ENCODE data around the gene NTRK1. TPM values are rescaled to one million over a fixed set of nuclear protein-coding genes. Genes with fewer than 3 reads are reported as not detected.

The NTRK1 gene
- total RNA-seq, 1 experiment from 2014 or later = not detected

DNA sequence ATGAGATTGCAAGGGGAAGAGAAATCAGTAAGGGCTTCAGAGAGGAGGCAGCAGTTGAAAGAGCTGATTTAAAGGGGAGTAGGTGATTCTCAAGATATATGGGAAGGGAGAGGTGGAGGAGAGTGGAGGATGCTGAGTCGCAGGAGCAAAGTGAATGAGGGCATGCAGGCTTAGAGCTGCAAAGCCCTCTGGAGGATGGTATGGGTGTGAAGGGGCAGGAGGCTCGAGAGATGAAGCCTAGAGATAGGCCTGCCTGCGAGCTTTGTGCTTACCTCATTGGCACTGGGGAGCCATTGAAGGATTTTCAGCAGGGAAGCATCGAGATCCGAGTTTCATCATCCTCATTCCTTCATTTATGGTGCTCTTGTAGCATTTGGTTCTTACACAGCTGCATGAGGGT, 28.2 kb upstream of the NTRK1 start:
- H3K9me3 ChIP-seq = no peaks in the 10 kb centered on the region
- no peak overlapping the region for H3K4me3 ChIP-seq
- H3K27me3 ChIP-seq = no peaks in the 10 kb centered on the region; the same call in 1 of the 2 replicates
- H3K36me3 ChIP-seq = no peaks in the 10 kb centered on the region
- DNase-seq = no peak

DNA sequence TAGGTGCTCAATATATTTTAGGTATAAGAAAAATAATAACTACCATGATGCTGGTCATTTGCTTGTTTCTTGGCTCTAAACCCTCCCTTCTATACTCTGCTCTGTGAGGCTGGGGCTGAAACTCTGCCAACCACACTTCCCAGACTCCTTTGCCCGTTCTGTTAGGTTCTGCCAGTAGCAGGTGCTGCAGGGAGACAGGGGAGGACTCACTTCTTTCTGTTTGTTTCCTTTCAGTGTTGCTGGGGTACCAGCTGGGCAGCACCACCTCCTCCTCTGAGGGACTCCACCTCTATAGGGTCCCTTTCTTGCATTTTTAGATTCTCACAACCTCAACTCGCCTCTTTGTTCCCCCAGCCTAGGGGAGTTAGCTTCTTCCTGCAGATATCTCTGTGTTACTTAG, 27.1 kb upstream of the NTRK1 start:
- Histone ChIP-seq H3K27me3 (no peaks in the 10 kb centered on the region; the same call in 1 of the 2 replicates), H3K36me3 (no peaks in the 10 kb centered on the region), H3K4me3 (no peak overlapping the region), H3K9me3 (no peaks in the 10 kb centered on the region)
- no peak for DNase-seq

GRCh38 chr1:156834322-156834721, 26.3 kb upstream of the NTRK1 start:
- H3K9me3 ChIP-seq = no peaks in the 10 kb centered on the region
- no peak overlapping the region for H3K4me3 ChIP-seq
- no peak for DNase-seq
- no peaks in the 10 kb centered on the region; the same call in 1 of the 2 replicates for H3K27me3 ChIP-seq
- H3K36me3 ChIP-seq = no peaks in the 10 kb centered on the region

DNA sequence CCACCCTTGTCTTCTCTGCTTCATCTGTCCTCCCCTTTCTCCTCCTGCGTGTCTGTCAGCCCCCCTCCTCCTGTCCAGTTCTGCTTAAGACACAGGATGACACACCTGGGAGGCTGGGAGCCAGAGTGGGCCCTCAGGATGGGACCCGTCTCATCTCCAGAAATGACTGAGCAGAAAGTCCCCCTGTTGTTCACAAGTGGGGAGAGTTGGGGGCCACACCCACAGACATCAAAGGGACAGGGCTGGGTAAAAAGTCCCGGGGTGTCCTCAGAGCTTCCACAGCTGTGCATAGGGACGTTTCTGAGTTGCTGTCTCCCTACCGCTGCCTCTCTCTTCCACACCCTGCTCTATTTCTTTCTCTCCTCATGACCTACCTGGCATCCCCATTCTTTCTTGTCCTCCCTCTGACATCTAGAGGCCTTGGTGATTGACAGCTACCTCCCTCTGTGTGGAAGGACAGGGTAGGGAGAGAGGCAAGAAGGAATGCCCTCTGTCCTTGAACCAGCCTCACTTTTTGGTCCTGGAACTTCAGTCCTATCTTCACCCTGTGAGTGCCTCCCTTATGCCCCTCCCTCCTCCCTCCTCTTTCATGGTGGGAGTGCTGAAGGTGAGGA, 24.5 kb upstream of the NTRK1 start:
- Histone ChIP-seq H3K27me3 (no peaks in the 10 kb centered on the region; the same call in 1 of the 2 replicates), H3K4me3 (no peak overlapping the region), H3K36me3 (no peaks in the 10 kb centered on the region), H3K9me3 (no peaks in the 10 kb centered on the region)
- DNase-seq = no peak

DNA sequence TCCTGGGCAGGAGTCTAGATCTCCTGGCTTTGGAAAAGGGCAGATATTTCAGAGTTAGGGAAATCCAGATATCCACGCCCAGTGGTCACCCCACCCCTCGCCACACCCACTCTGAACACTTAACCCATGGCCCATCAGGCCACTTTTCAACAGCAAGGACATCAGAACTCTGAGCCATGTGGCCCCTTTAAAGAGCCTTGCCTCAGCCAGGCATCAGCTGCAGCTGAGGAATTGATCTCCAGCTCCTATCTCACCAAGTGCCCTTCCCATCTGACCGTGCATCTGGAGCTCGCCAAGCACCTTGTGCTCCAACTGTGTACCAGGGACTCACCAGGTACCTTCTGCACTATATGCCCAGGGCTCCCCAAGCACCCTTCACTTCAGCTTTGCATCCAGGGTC, 23.8 kb upstream of the NTRK1 start:
- Histone ChIP-seq H3K4me3 (no peak overlapping the region), H3K9me3 (no peaks in the 10 kb centered on the region), H3K36me3 (no peaks in the 10 kb centered on the region), H3K27me3 (no peaks in the 10 kb centered on the region; the same call in 1 of the 2 replicates)
- no peak for DNase-seq

DNA sequence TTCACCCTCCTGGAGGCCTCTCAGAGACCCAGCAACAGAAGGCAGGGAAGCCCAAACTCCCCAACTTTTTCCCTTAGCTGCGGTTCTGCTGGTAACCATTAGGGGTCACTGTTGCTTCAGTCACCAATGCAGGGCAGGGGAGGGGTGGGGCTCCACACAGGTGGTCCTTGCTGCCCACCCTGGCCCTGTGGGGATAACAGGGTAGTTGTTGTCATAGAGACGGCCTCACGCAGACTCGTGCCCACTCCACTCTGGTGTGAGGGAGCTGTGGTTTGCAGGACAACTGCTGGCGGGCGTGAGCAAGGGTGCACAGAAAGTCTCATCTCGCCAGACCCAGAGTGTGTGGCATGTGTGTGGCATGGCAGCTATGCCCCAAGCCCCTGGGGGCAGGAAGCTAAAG, 21.7 kb upstream of the NTRK1 start:
- H3K27me3 ChIP-seq = no peaks in the 10 kb centered on the region; the same call in 1 of the 2 replicates
- DNase-seq = no peak

GRCh38 chr1:156839426-156840109, 21.1 kb upstream of the NTRK1 start:
- H3K27me3 ChIP-seq = no peaks in the 10 kb centered on the region; the same call in 1 of the 2 replicates
- no peaks in the 10 kb centered on the region for H3K9me3 ChIP-seq
- H3K36me3 ChIP-seq = no peaks in the 10 kb centered on the region
- no peak overlapping the region for H3K4me3 ChIP-seq
- no peak for DNase-seq

More for the DNA sequence above, 21.7 kb upstream of the NTRK1 start:
- Histone ChIP-seq H3K4me3 (no peak overlapping the region), H3K36me3 (no peaks in the 10 kb centered on the region), H3K9me3 (no peaks in the 10 kb centered on the region)

GRCh38 chr1:156840186-156840897, 20.3 kb upstream of the NTRK1 start:
- Histone ChIP-seq H3K4me3 (no peak overlapping the region), H3K9me3 (no peaks in the 10 kb centered on the region), H3K36me3 (no peaks in the 10 kb centered on the region), H3K27me3 (no peaks in the 10 kb centered on the region)
- DNase-seq = no peak

DNA sequence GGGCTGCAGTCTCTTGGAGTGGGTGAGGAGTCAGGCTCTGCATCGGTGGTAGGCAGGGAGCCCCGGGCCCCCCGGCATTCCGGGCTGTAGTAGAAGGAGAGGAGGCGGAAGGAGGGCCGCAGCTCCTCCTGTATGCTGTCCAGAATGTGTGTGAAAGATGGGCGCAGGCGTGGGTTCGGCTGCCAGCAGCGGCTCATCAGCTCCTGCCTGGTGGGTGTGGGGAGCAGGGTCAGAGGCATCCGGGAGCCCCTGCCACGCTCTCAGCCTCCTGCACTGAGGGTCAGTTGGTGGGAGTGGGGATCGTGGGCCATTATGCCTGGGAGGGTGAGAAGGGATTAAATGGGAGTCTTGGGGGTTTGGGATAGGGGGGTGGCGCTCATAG, 19.8 kb upstream of the NTRK1 start:
- H3K27me3 ChIP-seq = no peaks in the 10 kb centered on the region
- no peak for DNase-seq
- H3K36me3 ChIP-seq = no peaks in the 10 kb centered on the region
- no peak overlapping the region for H3K4me3 ChIP-seq
- no peaks in the 10 kb centered on the region for H3K9me3 ChIP-seq

DNA sequence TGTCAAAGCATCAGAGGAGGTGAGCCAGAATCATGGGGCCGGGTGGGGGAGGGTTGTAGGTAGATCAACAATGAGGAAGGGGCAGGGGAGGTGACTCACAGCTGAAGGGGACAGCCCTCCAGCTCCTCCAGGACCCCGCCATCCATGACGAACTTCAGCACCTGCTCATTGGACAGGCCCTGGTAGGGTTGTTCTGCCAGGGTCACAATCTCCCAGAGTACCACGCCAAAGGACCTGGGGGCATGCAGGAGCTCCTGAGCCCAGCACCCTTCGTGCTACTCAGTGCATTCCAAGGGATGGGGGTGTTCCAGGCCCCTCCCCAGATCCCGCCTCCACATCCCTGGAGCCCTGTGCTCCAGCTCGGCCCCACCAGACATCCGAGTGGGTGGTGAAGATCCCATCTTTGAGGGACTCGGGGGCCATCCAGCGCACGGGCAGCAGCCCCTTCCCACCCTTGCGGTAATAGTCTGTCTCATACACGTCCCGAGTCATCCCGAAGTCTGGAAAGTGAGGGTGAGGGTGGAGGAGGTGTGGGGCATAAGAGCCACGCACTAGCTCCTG, 19.3 kb upstream of the NTRK1 start:
- H3K36me3 ChIP-seq = no peaks in the 10 kb centered on the region
- DNase-seq = no peak
- no peak overlapping the region for H3K4me3 ChIP-seq
- H3K27me3 ChIP-seq = no peaks in the 10 kb centered on the region
- no peaks in the 10 kb centered on the region for H3K9me3 ChIP-seq

DNA sequence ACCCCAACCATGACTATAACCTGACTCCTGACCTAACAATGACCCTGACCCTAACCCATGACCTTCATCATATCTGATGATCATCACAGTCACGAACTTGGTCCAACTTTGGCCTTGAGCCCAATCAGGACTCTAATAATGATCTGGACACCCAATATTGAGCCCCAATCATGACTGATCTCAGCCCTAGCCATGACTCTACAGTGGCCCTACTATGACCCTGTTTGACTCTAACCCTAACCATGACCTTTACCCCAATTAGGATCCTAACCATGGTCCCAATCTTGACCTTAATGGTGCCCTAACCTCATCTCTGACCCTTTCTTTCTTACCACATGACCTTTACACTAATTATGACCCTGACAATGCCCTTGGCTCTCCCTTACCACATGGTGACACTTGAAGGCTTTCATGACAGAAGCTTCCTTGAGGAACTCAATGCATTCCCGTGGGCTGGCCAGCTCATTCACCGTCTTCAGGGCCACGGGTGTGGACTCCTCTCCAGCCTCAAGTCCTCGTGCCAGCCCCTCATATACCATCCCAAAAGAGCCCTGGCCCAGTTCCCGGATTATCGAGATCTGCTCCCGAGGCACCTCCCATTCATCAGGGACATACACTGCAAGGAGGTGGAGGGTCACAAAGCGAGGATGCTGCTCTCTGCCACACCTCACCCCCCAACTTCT, 17.9 kb upstream of the NTRK1 start:
- Histone ChIP-seq H3K27me3 (no peaks in the 10 kb centered on the region), H3K4me3 (no peak overlapping the region), H3K36me3 (no peaks in the 10 kb centered on the region), H3K9me3 (no peaks in the 10 kb centered on the region)
- DNase-seq = no peak

GRCh38 chr1:156844102-156844501, 16.6 kb upstream of the NTRK1 start:
- Histone ChIP-seq H3K9me3 (no peaks in the 10 kb centered on the region), H3K27me3 (no peaks in the 10 kb centered on the region), H3K36me3 (no peaks in the 10 kb centered on the region), H3K4me3 (no peak overlapping the region)
- no peak for DNase-seq

DNA sequence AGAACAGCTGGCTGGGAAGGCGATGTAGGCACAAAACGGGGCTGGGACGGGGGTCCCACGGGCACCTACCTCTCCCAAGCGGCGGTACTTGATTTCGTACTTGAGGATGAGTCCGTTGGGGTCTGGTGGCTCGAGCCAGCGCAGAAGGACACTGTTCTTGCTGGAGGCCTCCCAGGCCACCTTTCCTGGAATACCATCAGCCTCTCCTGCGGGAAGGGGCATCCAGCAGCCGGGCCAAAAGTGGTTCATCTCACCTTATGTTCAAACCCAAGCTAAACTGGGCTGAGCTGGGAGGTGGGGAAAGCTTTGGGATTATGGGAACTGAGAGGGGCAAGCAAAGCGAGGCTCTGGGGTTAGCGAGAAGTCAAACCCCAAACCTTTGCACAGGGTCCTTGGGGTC, 16.0 kb upstream of the NTRK1 start:
- Histone ChIP-seq H3K36me3 (no peaks in the 10 kb centered on the region), H3K9me3 (no peaks in the 10 kb centered on the region), H3K27me3 (no peaks in the 10 kb centered on the region), H3K4me3 (no peak overlapping the region)
- no peak for DNase-seq

DNA sequence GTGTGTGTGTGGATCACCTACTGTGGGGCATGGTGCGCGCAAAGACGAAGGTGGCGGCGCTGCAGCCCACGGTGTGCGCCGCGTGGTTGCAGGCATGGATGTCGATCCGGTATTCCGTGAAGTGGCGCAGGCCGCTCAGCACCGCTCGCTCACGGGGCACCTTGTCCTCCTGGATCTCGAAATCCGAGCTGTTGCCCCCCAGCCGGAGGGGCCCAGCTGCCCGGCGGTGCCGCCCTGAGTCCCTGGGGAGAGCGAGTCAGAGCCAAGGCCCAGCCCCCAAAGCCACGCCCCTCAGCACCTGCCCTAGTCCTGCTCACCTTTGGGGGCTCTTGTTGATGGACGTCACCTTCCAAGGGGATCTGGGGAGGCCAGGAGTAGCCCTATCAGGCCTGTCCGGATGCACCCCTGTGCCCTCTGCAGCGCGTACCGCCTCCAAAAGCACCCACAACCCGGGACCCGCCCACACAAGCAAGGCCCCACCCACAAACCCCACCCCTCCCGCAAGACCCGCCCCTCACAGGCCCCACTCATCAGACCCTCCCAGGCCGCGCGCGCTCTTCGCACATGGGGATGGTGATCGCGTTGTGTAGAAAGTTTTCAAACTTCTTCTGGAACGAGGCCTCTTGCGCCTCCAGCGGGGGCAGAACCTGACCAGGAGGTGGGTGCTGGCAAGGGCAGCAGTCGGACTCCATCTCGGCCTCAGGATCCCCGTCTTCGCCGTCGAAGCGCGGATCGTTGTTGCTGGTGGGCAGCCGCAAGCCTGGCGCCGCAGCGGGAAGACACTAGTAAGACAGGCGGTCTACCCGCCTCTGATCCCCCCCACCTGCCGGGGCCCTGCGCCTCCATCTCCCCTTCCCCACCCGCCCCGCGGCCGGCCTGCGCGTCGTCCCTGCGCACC, 15.4 kb upstream of the NTRK1 start:
- Histone ChIP-seq H3K4me3 (no peak overlapping the region), H3K36me3 (no peaks in the 10 kb centered on the region), H3K27me3 (no peaks in the 10 kb centered on the region), H3K9me3 (no peaks in the 10 kb centered on the region)
- DNase-seq = no peak

DNA sequence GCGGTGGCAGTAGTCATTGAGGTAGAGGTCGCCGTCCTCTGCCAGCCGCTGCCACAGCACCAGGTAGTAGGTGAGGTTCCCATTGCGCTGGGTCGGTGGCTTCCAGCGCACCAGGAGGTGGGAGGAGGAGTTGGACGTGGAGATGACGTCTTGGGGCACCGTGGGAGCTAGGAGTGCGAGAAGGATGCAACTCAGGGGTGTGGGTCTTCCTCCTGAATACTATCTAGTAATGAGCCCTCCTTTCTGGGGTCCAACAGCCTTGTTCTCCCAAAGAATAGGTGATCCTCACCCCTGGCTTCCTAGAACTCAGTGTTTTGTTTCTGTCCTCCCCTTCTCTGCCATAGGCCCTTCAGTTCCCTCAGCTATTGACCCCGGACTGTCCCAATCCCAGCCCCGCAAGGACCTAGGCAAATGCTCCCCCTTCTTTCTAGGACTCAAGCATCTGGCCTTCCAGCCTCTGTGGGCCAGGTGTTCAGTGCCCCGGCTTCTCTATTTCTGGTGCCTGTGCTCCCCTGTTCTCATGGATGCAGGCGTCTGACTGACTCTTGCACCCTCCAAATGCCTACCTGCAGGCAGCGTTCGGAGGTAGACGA, 14.6 kb upstream of the NTRK1 start:
- DNase-seq = no peak
- no peaks in the 10 kb centered on the region for H3K27me3 ChIP-seq
- no peaks in the 10 kb centered on the region for H3K36me3 ChIP-seq
- no peaks in the 10 kb centered on the region for H3K9me3 ChIP-seq
- no peak overlapping the region for H3K4me3 ChIP-seq

DNA sequence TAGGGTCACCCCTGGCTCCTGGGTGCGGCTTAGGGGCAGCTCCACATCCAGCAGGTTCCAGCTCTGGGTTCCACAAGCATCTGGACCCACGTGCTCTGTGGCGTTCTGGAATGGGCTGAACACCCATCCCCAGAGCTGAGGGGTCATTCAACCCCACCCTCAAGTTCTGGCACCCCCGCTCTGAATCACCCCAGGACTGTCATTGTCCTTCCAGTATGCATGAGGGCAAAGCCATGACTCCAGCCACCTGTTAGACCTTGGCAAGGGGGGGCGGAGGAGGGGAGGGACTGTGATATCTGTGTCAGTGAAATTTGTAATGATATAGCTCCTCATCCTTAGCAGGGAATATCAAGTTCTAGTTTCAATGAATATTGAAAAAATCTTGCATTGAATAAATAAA, 14.0 kb upstream of the NTRK1 start:
- no peak for DNase-seq
- Histone ChIP-seq H3K36me3 (no peaks in the 10 kb centered on the region), H3K27me3 (no peaks in the 10 kb centered on the region), H3K9me3 (no peaks in the 10 kb centered on the region), H3K4me3 (no peak overlapping the region)
